NB4 (cell line): ENCODE data around the gene DCAF11.

Experiments
- CTCF ChIP-seq: IDR thresholded peaks from one replicate; pipeline ENCODE4 v1.5.1; 2012; ENCODE audit warnings: low read depth, low read length
- MAX ChIP-seq: IDR thresholded peaks from 2 replicates; pipeline ENCODE4 v1.6.1; 2011; ENCODE audit warnings: low read depth, low read length
- MYC ChIP-seq: IDR thresholded peaks from 2 replicates; pipeline ENCODE4 v1.6.1; 2011; ENCODE audit warnings: low read depth, low read length
- POLR2A ChIP-seq: IDR thresholded peaks from 2 replicates; pipeline ENCODE4 v1.6.1; 2011; ENCODE audit warnings: mild to moderate bottlenecking; ENCODE audit not compliant: insufficient read length; ENCODE audit errors: extremely low read depth

DNA sequence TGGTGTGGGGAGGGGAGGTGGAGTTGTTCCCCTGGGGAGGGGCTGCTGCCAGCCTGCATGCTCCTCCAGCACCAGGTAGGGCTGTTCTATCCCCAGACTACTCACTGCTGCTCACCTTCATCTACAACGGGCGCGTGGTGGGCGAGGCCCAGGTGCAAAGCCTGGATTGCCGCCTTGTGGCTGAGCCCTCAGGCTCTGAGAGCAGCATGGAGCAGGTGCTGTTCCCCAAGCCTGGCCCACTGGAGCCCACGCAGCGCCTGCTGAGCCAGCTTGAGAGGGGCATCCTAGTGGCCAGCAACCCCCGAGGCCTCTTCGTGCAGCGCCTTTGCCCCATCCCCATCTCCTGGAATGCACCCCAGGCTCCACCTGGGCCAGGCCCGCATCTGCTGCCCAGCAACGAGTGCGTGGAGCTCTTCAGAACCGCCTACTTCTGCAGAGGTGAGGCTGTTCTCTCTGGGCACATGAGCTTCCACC is 50.0 kb downstream of the DCAF11 start:
- TF ChIP-seq CTCF (no peak), POLR2A (no peak), MAX (no peak), MYC (no peak)
